ENCODE results near the gene BLID.

Gene BLID

GRCh38 chr11:122076512-122077120, 39.4 kb downstream of the BLID start:
- DNase-seq (ENCODE audit: low read depth) = no peak

GRCh38 chr11:122075016-122075415, 41.0 kb downstream of the BLID start:
- no peak for DNase-seq (ENCODE audit: low read depth)

- DNase-seq (ENCODE audit: low read depth) = no peak
These were observed 42.0 kb downstream of the BLID start for GRCh38 chr11:122074022-122074421.

- DNase-seq (ENCODE audit: low read depth) = no peak
These were observed 44.3 kb downstream of the BLID start for GRCh38 chr11:122071709-122072202.

- DNase-seq (ENCODE audit: low read depth) = no peak
These were observed 46.2 kb downstream of the BLID start for GRCh38 chr11:122069707-122070360.

GRCh38 chr11:122068837-122069236, 47.2 kb downstream of the BLID start:
- DNase-seq (ENCODE audit: low read depth) = no peak

GRCh38 chr11:122068141-122068540, 47.9 kb downstream of the BLID start:
- DNase-seq (ENCODE audit: low read depth) = no peak
